ENCODE results near the gene DMD.

- TF ChIP-seq CTCF (IDR thresholded peaks at IDR 0.05) (no peak), POLR2A (IDR thresholded peaks at IDR 0.05) (no peak), POLR2AphosphoS5 (IDR thresholded peaks at IDR 0.05) (no peak), EP300 (IDR thresholded peaks at IDR 0.05) (no peak)
Observed at GRCh38 chrX:32191316-32191715, 1020.0 kb downstream of the DMD start.

Data from sigmoid colon (tissue), 4 donors.